Skeletal muscle tissue (tissue), 4 donors: Measurements from ENCODE around the gene THSD8. TPM values are rescaled to one million over a fixed set of nuclear protein-coding genes. Genes with fewer than 3 reads are reported as not detected.
"Not testable (repeated sequence)": the region's sequence is repeated elsewhere in the genome, so short reads cannot be mapped to it uniquely, and the experiment has no call there.

ENCODE experiments used
- H3K27ac ChIP-seq: one replicate; pipeline ENCODE4 v1.7.0; 2013; ENCODE audit warnings: mild to moderate bottlenecking, low read depth, low read length, inconsistent platforms
- H3K27me3 ChIP-seq, 3 donors: one replicate each; pipeline ENCODE4 v1.7.0; 2013; ENCODE audit warnings: low read length in 3 of 3; ENCODE audit not compliant: control insufficient read depth in 3 of 3, insufficient read depth in 3 of 3
- H3K36me3 ChIP-seq, 3 donors: one replicate each; pipeline ENCODE4 v1.7.0; 2013; ENCODE audit warnings: low read length in 3 of 3; ENCODE audit not compliant: control insufficient read depth in 3 of 3, insufficient read depth in 3 of 3
- H3K4me1 ChIP-seq, 3 donors: one replicate each; pipeline ENCODE4 v1.7.0; 2013; ENCODE audit warnings: low read length in 3 of 3, mild to moderate bottlenecking in 3 of 3; ENCODE audit not compliant: control insufficient read depth in 3 of 3, insufficient read depth in 3 of 3
- H3K4me3 ChIP-seq, 3 donors: one replicate each; pipeline ENCODE4 v1.7.0; 2013; ENCODE audit warnings: low read length in 3 of 3
- H3K9ac ChIP-seq, 3 donors: one replicate each; pipeline ENCODE4 v1.7.0; 2013; ENCODE audit warnings: low read length in 3 of 3, mild to moderate bottlenecking in 3 of 3, moderate library complexity in 2 of 3, low read depth in 1 of 3
- H3K9me3 ChIP-seq, 3 donors: one replicate each; pipeline ENCODE4 v1.7.0; 2013; ENCODE audit warnings: low read length in 3 of 3; ENCODE audit not compliant: control insufficient read depth in 3 of 3
- total RNA-seq: library from RNA; depleted of rRNA; stranded (reverse); fragments of >200 nt; gene quantifications from one replicate; pipeline ENCODE4 v1.2.3, GENCODE V29; 2014
- donor health status: Osteomylitis.

Gene THSD8
- total RNA-seq, 1 donor from 2014 or later = not detected

DNA sequence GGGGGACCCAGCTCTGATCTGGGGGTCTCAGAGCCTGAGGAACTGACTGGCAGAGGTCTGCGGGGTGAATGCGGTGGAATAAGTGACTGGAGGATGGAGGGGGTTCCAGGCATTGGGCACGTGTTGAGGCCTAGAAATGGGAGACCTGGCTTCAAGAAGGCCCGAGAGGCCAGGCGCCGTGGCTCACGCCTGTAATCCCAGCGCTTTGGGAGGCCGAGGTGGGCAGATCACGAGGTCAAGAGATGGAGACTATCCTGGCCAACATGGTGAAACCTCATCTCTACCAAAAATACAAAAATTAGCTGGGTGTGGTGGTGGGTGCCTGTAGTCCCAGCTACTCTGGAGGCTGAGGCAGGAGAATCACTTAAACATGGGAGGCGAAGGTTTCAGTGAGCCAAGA, 15.9 kb downstream of the THSD8 start:
- H3K9me3 ChIP-seq, H3K4me3 ChIP-seq, H3K27ac ChIP-seq, H3K4me1 ChIP-seq, H3K36me3 ChIP-seq, H3K9ac ChIP-seq, H3K27me3 ChIP-seq: not testable (repeated sequence)

GRCh38 chr19:12821761-12822160, 19.9 kb downstream of the THSD8 start:
- Histone ChIP-seq H3K27ac (no peak overlapping the region), H3K4me3 (no peak overlapping the region)

GRCh38 chr19:12825254-12826131, 23.6 kb downstream of the THSD8 start:
- H3K9me3 ChIP-seq = no peaks in the 10 kb centered on the region
- peaks cover 40 to 64% (median 42%) of the 10 kb centered on the region in 3 donors for H3K27me3 ChIP-seq
- H3K27ac ChIP-seq = no peak overlapping the region
- H3K9ac ChIP-seq = no peak overlapping the region
- H3K4me3 ChIP-seq = no peak overlapping the region
- no peaks in the 10 kb centered on the region for H3K4me1 ChIP-seq
- no peaks in the 10 kb centered on the region for H3K36me3 ChIP-seq

More at GRCh38 chr19:12821761-12822160, 19.9 kb downstream of the THSD8 start:
- Histone ChIP-seq H3K9ac (no peak overlapping the region), H3K27me3 (peaks cover 14 to 33% (median 19%) of the 10 kb centered on the region in 3 donors), H3K36me3 (no peaks in the 10 kb centered on the region), H3K9me3 (no peaks in the 10 kb centered on the region), H3K4me1 (no peaks in the 10 kb centered on the region)

DNA sequence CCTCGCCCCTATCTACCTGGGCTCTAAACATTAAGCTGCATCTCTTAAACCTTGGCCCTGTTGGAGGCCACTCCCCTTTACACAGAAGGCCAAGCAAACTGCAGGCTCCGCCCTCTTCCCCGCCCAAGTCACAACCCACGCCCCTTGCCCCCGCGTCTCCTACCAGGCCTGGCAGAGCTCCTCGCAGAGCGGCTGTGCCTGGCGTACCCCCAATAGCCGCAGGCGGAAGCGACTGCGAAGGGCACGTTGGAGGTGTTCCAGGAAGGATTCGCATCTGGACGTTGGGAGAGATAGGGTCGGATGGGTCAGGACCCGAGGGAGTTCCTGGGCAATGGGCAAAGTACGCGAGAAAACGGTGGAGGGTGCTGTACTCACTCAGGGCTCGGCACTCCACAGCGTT, 26.6 kb downstream of the THSD8 start:
- Histone ChIP-seq H3K27me3 (peaks cover 70 to 88% (median 71%) of the 10 kb centered on the region in 3 donors), H3K36me3 (no peaks in the 10 kb centered on the region), H3K4me3 (peak overlapping the region in 1 of 3 donors; percentile 14), H3K4me1 (peaks cover 0 to 3% (median 0%) of the 10 kb centered on the region in 3 donors), H3K27ac (no peak overlapping the region), H3K9me3 (no peaks in the 10 kb centered on the region), H3K9ac (no peak overlapping the region)

GRCh38 chr19:12833418-12833737, 31.5 kb downstream of the THSD8 start:
- no peak overlapping the region for H3K27ac ChIP-seq
- no peak overlapping the region for H3K9ac ChIP-seq
- no peak overlapping the region for H3K4me3 ChIP-seq
- no peaks in the 10 kb centered on the region for H3K9me3 ChIP-seq
- H3K27me3 ChIP-seq = peaks cover 87 to 93% (median 88%) of the 10 kb centered on the region in 3 donors
- H3K4me1 ChIP-seq = peaks cover 0 to 5% (median 0%) of the 10 kb centered on the region in 3 donors
- H3K36me3 ChIP-seq = no peaks in the 10 kb centered on the region

DNA sequence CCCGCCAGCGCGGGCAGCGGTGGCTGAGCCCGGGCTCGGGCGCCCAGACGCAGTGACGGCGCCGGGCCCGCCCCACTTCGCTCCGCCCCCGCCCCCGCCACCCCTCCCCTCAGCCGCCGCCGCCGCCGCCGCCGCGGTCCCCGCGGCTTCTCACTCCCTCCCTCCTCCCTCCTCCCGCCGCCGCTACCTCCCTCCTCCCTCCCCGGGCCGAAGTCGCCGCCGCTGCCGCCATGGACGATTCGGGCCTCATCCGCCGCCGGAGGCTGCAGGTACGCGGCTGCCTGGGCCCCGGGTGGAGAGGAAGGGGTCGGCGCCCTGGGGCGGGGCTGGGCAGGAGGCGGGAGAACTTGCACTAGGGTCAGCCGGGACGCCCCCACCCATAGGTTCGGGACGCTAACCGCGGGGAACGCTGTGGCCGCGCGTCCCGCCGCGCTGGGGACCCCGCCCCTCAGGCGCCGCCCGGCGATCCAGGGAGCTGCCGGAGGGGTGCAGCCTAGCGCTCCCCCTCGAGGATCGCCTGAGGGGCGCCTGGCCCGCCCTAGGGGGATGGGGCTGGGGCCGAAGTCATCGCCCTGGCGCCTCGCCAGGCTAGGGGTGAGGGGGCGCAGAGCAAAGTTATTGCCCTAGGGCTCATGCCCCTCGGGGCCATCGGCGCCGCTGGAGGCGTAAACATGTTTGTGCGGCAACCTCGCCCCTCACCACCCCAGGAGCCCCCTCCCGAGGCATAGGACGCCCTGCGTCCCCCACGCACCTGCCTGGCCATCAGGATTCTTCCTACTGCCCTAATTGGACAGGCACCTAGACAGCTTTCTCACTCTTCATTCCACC, 32.1 kb downstream of the THSD8 start:
- no peaks in the 10 kb centered on the region for H3K9me3 ChIP-seq
- no peak overlapping the region for H3K9ac ChIP-seq
- H3K27me3 ChIP-seq = peaks cover 85 to 92% (median 86%) of the 10 kb centered on the region in 3 donors
- H3K27ac ChIP-seq = no peak overlapping the region
- no peaks in the 10 kb centered on the region for H3K36me3 ChIP-seq
- H3K4me1 ChIP-seq = peaks cover 0 to 5% (median 0%) of the 10 kb centered on the region in 3 donors
- peak overlapping the region in 1 of 3 donors; percentile 6 for H3K4me3 ChIP-seq

DNA sequence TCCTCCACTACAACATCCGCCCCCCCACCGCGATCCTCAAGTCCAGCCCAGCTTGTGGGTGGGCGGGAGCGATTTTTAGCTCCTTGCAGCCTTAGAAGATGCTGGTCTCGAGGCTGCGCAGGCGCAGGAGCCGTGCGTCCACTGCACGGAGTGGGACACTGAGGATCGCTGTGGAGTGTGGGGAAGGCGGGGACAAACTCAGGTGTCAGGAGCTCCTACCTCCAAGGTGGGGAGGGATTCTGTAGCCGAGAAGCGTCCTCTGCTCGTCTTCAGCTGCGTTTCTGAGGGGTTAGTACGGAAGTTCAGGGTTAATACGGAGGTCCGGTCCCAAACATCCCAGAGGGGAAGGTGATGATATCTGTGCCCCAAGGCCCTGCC, 32.7 kb downstream of the THSD8 start, which contains the start of gene RTBDN:
Gene RTBDN (minus strand): TSS at position 14 of the 378 bp plus-strand sequence. CDS start 4,600 bp downstream, outside the sequence.
- H3K4me1 ChIP-seq = peaks cover 0 to 5% (median 0%) of the 10 kb centered on the region in 3 donors
- no peaks in the 10 kb centered on the region for H3K9me3 ChIP-seq
- H3K36me3 ChIP-seq = no peaks in the 10 kb centered on the region
- no peak within 1 kb of the TSS for H3K9ac ChIP-seq
- H3K27ac ChIP-seq = no peak within 1 kb of the TSS
- peak within 1 kb of the TSS in 1 of 3 donors; percentile 6 for H3K4me3 ChIP-seq
- H3K27me3 ChIP-seq = peaks cover 90 to 92% (median 90%) of the 10 kb centered on the region in 3 donors

DNA sequence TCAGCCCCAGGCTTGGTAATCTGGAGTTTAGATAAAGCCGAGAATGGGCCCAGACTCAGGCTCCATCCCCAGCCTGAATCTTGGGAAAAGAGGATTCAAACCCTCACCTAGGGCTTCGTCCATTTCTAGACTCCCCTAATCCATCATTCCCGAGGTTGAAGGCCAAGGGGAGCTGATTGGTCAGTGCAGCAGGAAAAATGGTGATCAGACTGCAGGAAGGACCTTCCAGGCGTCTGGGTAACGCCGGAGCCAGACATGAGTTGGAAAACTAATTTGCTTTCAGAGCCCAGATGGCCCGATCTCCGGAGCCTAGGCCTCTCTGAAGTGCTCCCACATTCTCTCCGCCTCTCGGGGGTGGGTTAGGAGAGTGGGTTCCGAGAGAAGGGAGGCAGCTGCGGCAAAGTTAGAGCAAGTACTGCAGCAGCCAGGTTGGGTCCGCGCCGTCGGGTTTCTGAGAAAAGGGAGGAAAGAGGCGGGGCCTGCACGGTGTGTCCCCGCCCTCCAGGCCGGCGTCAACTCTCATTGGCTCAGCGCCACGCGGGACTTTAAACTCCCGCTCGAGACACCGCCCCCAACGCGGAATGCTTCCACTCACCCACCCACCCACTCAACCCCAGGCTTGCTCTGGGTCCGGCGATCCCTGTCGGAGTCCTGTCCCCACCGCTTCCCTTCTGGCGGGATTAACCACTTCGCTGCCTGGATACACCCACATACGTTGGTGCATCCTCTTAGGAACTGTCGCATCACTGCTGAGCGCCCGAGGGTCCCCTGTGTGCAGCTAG, 33.3 kb downstream of the THSD8 start:
- no peak overlapping the region for H3K9ac ChIP-seq
- no peak overlapping the region for H3K27ac ChIP-seq
- H3K27me3 ChIP-seq = peaks cover 88 to 92% (median 90%) of the 10 kb centered on the region in 3 donors
- H3K4me1 ChIP-seq = peaks cover 0 to 5% (median 0%) of the 10 kb centered on the region in 3 donors
- no peaks in the 10 kb centered on the region for H3K9me3 ChIP-seq
- H3K36me3 ChIP-seq = no peaks in the 10 kb centered on the region
- H3K4me3 ChIP-seq = no peak overlapping the region

DNA sequence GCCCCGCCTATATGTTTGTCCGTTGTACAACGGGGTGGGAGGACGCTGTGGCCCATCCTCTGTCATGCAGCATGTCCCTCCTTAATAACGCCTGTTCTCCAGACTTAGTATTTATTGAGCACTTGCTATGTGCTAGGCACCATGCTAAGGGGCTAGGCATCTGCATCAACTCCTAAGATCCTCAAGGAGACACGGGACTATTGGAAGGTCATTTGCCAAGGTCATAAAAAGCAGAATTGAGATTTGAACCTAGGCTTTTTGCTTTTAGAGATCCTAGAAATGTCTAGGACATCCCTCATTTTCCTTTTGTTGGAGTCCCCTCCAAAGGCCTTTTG, 34.6 kb downstream of the THSD8 start:
- H3K36me3 ChIP-seq = no peaks in the 10 kb centered on the region

More for the DNA sequence above, 34.6 kb downstream of the THSD8 start:
- Histone ChIP-seq H3K27me3 (peaks cover 89 to 92% (median 90%) of the 10 kb centered on the region in 3 donors), H3K27ac (no peak overlapping the region), H3K4me3 (no peak overlapping the region), H3K9me3 (no peaks in the 10 kb centered on the region), H3K9ac (no peak overlapping the region), H3K4me1 (peaks cover 4 to 9% (median 8%) of the 10 kb centered on the region in 3 donors)
